Skeletal muscle satellite cell (primary cell): ENCODE measurements around the gene AKAP12.

Experiments
- H3K27me3 ChIP-seq: 2 replicates; pipeline ENCODE4 v1.7.0; 2013; ENCODE audit warnings: low read length; ENCODE audit not compliant: control insufficient read depth, insufficient read depth
- H3K36me3 ChIP-seq: 2 replicates; pipeline ENCODE4 v1.7.0; 2013; ENCODE audit warnings: mild to moderate bottlenecking, control low read depth, low read length; ENCODE audit not compliant: insufficient read depth
- H3K4me1 ChIP-seq: 2 replicates; pipeline ENCODE4 v1.7.0; 2013; ENCODE audit warnings: low read length; ENCODE audit not compliant: control insufficient read depth, insufficient read depth
- H3K4me2 ChIP-seq: 2 replicates; pipeline ENCODE4 v1.7.0; 2013; ENCODE audit warnings: mild to moderate bottlenecking, low read length
- H3K4me3 ChIP-seq: 2 replicates; pipeline ENCODE4 v1.7.0; 2013; ENCODE audit warnings: low read length
- H3K9ac ChIP-seq: 2 replicates; pipeline ENCODE4 v1.7.0; 2013; ENCODE audit warnings: mild to moderate bottlenecking, low read depth, low read length, moderate library complexity
- H3K9me3 ChIP-seq: replicated peaks from 2 replicates; pipeline ENCODE4 v1.7.0; 2013; ENCODE audit warnings: mild to moderate bottlenecking, control low read depth, low read length

The AKAP12 gene

GRCh38 chr6:151260205-151260604 is 20.4 kb downstream of the AKAP12 start:
- Histone ChIP-seq H3K9me3 (no peaks in the 10 kb centered on the region), H3K4me3 (no peak overlapping the region), H3K9ac (no peak overlapping the region), H3K36me3 (peaks cover 25% of the 10 kb centered on the region), H3K27me3 (no peaks in the 10 kb centered on the region), H3K4me2 (no peak overlapping the region), H3K4me1 (peaks cover 10% of the 10 kb centered on the region)

GRCh38 chr6:151263035-151263434 is 23.3 kb downstream of the AKAP12 start:
- Histone ChIP-seq H3K27me3 (no peaks in the 10 kb centered on the region), H3K36me3 (peaks cover 18% of the 10 kb centered on the region), H3K9ac (no peak overlapping the region), H3K4me2 (no peak overlapping the region), H3K9me3 (no peaks in the 10 kb centered on the region), H3K4me3 (no peak overlapping the region), H3K4me1 (peaks cover 8% of the 10 kb centered on the region)

- no peak overlapping the region for H3K4me3 ChIP-seq
- H3K4me1 ChIP-seq: peaks cover 12% of the 10 kb centered on the region
- H3K9me3 ChIP-seq: no peaks in the 10 kb centered on the region
- H3K36me3 ChIP-seq: peaks cover 15% of the 10 kb centered on the region
- no peak overlapping the region for H3K9ac ChIP-seq
- no peak overlapping the region for H3K4me2 ChIP-seq
- no peaks in the 10 kb centered on the region for H3K27me3 ChIP-seq
These were observed 24.2 kb downstream of the AKAP12 start for GRCh38 chr6:151263967-151264366.

GRCh38 chr6:151265282-151265681 is 25.5 kb downstream of the AKAP12 start:
- Histone ChIP-seq H3K4me1 (peaks cover 20% of the 10 kb centered on the region), H3K9me3 (no peaks in the 10 kb centered on the region), H3K4me3 (no peak overlapping the region), H3K9ac (no peak overlapping the region), H3K4me2 (no peak overlapping the region), H3K27me3 (no peaks in the 10 kb centered on the region), H3K36me3 (peaks cover 9% of the 10 kb centered on the region)

GRCh38 chr6:151269321-151269995 is 29.7 kb downstream of the AKAP12 start:
- Histone ChIP-seq H3K27me3 (no peaks in the 10 kb centered on the region), H3K9me3 (no peaks in the 10 kb centered on the region), H3K4me2 (peak overlapping the region; percentile 24), H3K36me3 (no peaks in the 10 kb centered on the region), H3K4me1 (peaks cover 13% of the 10 kb centered on the region), H3K9ac (no peak overlapping the region), H3K4me3 (peak overlapping the region; percentile 11)

- H3K9ac ChIP-seq: no peak overlapping the region
- H3K27me3 ChIP-seq: no peaks in the 10 kb centered on the region
- peaks cover 14% of the 10 kb centered on the region for H3K4me1 ChIP-seq
- peaks cover 2% of the 10 kb centered on the region for H3K36me3 ChIP-seq
- no peak overlapping the region for H3K4me2 ChIP-seq
- H3K9me3 ChIP-seq: no peaks in the 10 kb centered on the region
- H3K4me3 ChIP-seq: no peak overlapping the region
These were observed 35.4 kb downstream of the AKAP12 start for GRCh38 chr6:151275121-151275520.

- Histone ChIP-seq H3K9me3 (no peaks in the 10 kb centered on the region), H3K4me2 (no peak overlapping the region), H3K4me3 (no peak overlapping the region)
These were observed 35.8 kb downstream of the AKAP12 start for GRCh38 chr6:151275566-151275965.

GRCh38 chr6:151276112-151276740 is 36.5 kb downstream of the AKAP12 start:
- Histone ChIP-seq H3K4me1 (peaks cover 14% of the 10 kb centered on the region), H3K36me3 (peaks cover 2% of the 10 kb centered on the region), H3K27me3 (no peaks in the 10 kb centered on the region), H3K9me3 (no peaks in the 10 kb centered on the region), H3K4me3 (no peak overlapping the region), H3K4me2 (peak overlapping the region; percentile 19), H3K9ac (peak overlapping the region; percentile 9)

More at GRCh38 chr6:151275566-151275965, 35.8 kb downstream of the AKAP12 start:
- peaks cover 14% of the 10 kb centered on the region for H3K4me1 ChIP-seq
- H3K9ac ChIP-seq: no peak overlapping the region
- no peaks in the 10 kb centered on the region for H3K27me3 ChIP-seq
- peaks cover 2% of the 10 kb centered on the region for H3K36me3 ChIP-seq

GRCh38 chr6:151279891-151280290 is 40.1 kb downstream of the AKAP12 start:
- H3K9me3 ChIP-seq: no peaks in the 10 kb centered on the region
- H3K27me3 ChIP-seq: no peaks in the 10 kb centered on the region
- no peak overlapping the region for H3K4me3 ChIP-seq
- H3K4me2 ChIP-seq: no peak overlapping the region
- H3K36me3 ChIP-seq: no peaks in the 10 kb centered on the region
- H3K9ac ChIP-seq: no peak overlapping the region
- peaks cover 21% of the 10 kb centered on the region for H3K4me1 ChIP-seq

GRCh38 chr6:151280859-151281258 is 41.1 kb downstream of the AKAP12 start:
- Histone ChIP-seq H3K4me1 (peaks cover 26% of the 10 kb centered on the region), H3K9me3 (no peaks in the 10 kb centered on the region), H3K9ac (no peak overlapping the region), H3K36me3 (no peaks in the 10 kb centered on the region), H3K27me3 (no peaks in the 10 kb centered on the region), H3K4me2 (no peak overlapping the region), H3K4me3 (no peak overlapping the region)

- Histone ChIP-seq H3K36me3 (peaks cover 5% of the 10 kb centered on the region), H3K9ac (no peak overlapping the region), H3K4me2 (no peak overlapping the region), H3K4me1 (peaks cover 20% of the 10 kb centered on the region), H3K4me3 (no peak overlapping the region), H3K27me3 (no peaks in the 10 kb centered on the region), H3K9me3 (no peaks in the 10 kb centered on the region)
These were observed 44.2 kb downstream of the AKAP12 start for GRCh38 chr6:151284012-151284411.

- H3K36me3 ChIP-seq: peaks cover 5% of the 10 kb centered on the region
- peak overlapping the region; percentile 35 for H3K4me2 ChIP-seq
- H3K4me1 ChIP-seq: peaks cover 20% of the 10 kb centered on the region
- no peaks in the 10 kb centered on the region for H3K9me3 ChIP-seq
- no peaks in the 10 kb centered on the region for H3K27me3 ChIP-seq
- no peak overlapping the region for H3K9ac ChIP-seq
- no peak overlapping the region for H3K4me3 ChIP-seq
These were observed 44.8 kb downstream of the AKAP12 start for GRCh38 chr6:151284548-151285017.
